Measurements from ENCODE around the gene GRK6. TPM values are rescaled to one million over a fixed set of nuclear protein-coding genes. Genes with fewer than 3 reads are reported as not detected.

Gene GRK6
- polyA plus RNA-seq, 1 of the 3 experiments (the other 2 are of a cell fraction) = 39.5 TPM

DNA sequence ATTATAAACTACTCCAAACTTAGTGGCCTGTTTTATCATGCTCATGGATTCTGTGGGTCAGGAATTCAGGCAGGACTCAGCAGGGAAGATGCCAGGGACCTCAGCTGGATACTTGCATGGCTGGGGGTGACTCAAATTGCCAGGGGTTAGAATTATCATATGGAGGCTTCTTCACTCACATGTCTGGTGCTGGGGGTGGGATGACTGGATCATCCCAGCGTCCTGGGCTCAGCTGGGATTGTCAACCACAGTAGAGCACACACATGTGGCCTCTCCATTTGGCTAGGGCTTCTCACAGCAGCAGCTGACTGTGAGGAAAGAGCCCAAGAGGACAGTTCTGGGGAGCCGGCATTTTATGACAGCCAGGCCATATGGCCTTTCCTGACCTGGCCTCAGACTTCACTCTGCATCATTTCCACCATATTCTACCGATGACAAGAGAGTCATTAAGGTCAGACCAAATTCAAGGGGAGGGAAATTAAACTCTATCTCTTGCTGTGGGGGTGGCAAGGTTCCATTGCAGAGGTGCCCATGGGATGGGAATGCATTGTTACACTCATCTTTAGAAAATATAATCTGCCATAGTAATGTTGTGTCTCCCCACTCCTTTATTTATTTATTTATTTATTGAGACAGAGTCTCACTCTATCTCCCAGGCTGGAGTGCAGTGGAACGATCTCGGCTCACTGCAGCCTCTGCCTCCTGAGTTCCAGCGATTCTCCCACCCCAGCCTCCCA lies 5.2 kb upstream of the GRK6 start:
- ChIA-PET POLR2A (no interaction called here), CTCF (interaction anchor here (1.1 to 10.8 kb wide), 7 partner anchors 9 to 112 kb away, joined by 3 to 120 read pairs (median 4); no protein-coding TSS in a partner anchor)
- no peak overlapping the region for H2AFZ ChIP-seq (ENCODE audit: low read depth)
- no peak for TF ChIP-seq TAF1 (IDR thresholded peaks at IDR 0.05; ENCODE audit: borderline replicate concordance, low read depth, low read length)
- no peak for TF ChIP-seq EP300 (IDR thresholded peaks at IDR 0.05; ENCODE audit: borderline replicate concordance in 1 of 2, low read depth in 1 of 2, low read length in 1 of 2)
- no peak for TF ChIP-seq SMC3 (IDR thresholded peaks at IDR 0.05; ENCODE audit: low read depth, low read length)
- TF ChIP-seq, protein P1, sequence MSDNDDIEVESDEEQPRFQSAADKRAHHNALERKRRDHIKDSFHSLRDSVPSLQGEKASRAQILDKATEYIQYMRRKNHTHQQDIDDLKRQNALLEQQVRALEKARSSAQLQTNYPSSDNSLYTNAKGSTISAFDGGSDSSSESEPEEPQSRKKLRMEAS (IDR thresholded peaks at IDR 0.05; ENCODE audit: low read depth) = no peak
- TF ChIP-seq, protein P2, sequence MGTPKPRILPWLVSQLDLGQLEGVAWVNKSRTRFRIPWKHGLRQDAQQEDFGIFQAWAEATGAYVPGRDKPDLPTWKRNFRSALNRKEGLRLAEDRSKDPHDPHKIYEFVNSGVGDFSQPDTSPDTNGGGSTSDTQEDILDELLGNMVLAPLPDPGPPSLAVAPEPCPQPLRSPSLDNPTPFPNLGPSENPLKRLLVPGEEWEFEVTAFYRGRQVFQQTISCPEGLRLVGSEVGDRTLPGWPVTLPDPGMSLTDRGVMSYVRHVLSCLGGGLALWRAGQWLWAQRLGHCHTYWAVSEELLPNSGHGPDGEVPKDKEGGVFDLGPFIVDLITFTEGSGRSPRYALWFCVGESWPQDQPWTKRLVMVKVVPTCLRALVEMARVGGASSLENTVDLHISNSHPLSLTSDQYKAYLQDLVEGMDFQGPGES (IDR thresholded peaks at IDR 0.05; ENCODE audit: low read depth, low read length) = no peak
- TF ChIP-seq GABPA (IDR thresholded peaks at IDR 0.05; ENCODE audit: low read depth) = no peak
- TF ChIP-seq, protein P3, sequence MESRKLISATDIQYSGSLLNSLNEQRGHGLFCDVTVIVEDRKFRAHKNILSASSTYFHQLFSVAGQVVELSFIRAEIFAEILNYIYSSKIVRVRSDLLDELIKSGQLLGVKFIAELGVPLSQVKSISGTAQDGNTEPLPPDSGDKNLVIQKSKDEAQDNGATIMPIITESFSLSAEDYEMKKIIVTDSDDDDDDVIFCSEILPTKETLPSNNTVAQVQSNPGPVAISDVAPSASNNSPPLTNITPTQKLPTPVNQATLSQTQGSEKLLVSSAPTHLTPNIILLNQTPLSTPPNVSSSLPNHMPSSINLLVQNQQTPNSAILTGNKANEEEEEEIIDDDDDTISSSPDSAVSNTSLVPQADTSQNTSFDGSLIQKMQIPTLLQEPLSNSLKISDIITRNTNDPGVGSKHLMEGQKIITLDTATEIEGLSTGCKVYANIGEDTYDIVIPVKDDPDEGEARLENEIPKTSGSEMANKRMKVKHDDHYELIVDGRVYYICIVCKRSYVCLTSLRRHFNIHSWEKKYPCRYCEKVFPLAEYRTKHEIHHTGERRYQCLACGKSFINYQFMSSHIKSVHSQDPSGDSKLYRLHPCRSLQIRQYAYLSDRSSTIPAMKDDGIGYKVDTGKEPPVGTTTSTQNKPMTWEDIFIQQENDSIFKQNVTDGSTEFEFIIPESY (IDR thresholded peaks at IDR 0.05; ENCODE audit: borderline replicate concordance, low read depth) = no peak
- no peak for TF ChIP-seq EZH2phosphoT487 (IDR thresholded peaks at IDR 0.05; ENCODE audit: borderline replicate concordance, low read depth)
- TF ChIP-seq, protein P4, sequence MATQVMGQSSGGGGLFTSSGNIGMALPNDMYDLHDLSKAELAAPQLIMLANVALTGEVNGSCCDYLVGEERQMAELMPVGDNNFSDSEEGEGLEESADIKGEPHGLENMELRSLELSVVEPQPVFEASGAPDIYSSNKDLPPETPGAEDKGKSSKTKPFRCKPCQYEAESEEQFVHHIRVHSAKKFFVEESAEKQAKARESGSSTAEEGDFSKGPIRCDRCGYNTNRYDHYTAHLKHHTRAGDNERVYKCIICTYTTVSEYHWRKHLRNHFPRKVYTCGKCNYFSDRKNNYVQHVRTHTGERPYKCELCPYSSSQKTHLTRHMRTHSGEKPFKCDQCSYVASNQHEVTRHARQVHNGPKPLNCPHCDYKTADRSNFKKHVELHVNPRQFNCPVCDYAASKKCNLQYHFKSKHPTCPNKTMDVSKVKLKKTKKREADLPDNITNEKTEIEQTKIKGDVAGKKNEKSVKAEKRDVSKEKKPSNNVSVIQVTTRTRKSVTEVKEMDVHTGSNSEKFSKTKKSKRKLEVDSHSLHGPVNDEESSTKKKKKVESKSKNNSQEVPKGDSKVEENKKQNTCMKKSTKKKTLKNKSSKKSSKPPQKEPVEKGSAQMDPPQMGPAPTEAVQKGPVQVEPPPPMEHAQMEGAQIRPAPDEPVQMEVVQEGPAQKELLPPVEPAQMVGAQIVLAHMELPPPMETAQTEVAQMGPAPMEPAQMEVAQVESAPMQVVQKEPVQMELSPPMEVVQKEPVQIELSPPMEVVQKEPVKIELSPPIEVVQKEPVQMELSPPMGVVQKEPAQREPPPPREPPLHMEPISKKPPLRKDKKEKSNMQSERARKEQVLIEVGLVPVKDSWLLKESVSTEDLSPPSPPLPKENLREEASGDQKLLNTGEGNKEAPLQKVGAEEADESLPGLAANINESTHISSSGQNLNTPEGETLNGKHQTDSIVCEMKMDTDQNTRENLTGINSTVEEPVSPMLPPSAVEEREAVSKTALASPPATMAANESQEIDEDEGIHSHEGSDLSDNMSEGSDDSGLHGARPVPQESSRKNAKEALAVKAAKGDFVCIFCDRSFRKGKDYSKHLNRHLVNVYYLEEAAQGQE (IDR thresholded peaks at IDR 0.05; ENCODE audit: low read depth, low read length) = no peak
- H3K4me2 ChIP-seq = no peak overlapping the region
- no peaks in the 10 kb centered on the region for H3K27me3 ChIP-seq (ENCODE audit: insufficient read depth)
- H3K4me3 ChIP-seq (ENCODE audit: low read depth in 2 of 2, low read length in 1 of 2) = no peak overlapping the region
- H3K27ac ChIP-seq (ENCODE audit: low read depth in 2 of 2, low read length in 1 of 2) = no peak overlapping the region
- no peaks in the 10 kb centered on the region for H3K9me2 ChIP-seq
- H4K20me1 ChIP-seq (ENCODE audit: insufficient read depth) = no peaks in the 10 kb centered on the region
- DNase-seq = no peak
- H3K79me2 ChIP-seq (ENCODE audit: insufficient read depth) = no peaks in the 10 kb centered on the region
- peaks cover 5 to 7% of the 10 kb centered on the region in 2 experiments; a peak in 2 of 4 replicates for H3K4me1 ChIP-seq (ENCODE audit: control insufficient read depth in 1 of 2, insufficient read depth in 2 of 2, low read depth in 1 of 2, low read length in 1 of 2)
- WGBS (ENCODE audit: low lambda C conversion rate) = 69% methylated on average over 6 of the region's 6 CpGs
- no peaks in the 10 kb centered on the region for H3K9me3 ChIP-seq
- no peak overlapping the region for H3K9ac ChIP-seq
- peaks cover 7% of the 10 kb centered on the region for H3F3A ChIP-seq (replicated peaks; ENCODE audit: insufficient read depth)
- no peaks in the 10 kb centered on the region for H3K36me3 ChIP-seq (replicated peaks in 1 of 2; ENCODE audit: control insufficient read depth in 1 of 2, insufficient read depth in 2 of 2, low read length in 1 of 2)
